WTC11 (cell line): ENCODE results near the gene TMEM86B. TPM values are rescaled to one million over a fixed set of nuclear protein-coding genes. Genes with fewer than 3 reads are reported as not detected.

Experiments used
- ATAC-seq: fragments of 200-7000 bp; cut with Tn5 transposase; 2 replicates; pipeline ENCODE4 v1.10.0; 2021; ENCODE audit warnings: mild to moderate bottlenecking, moderate library complexity
- CTCF ChIA-PET: fragments of 300-600 bp; sonication (Branson Sonifier 250); formaldehyde crosslinking; loops from one replicate; lab custom pipeline; 2021; ENCODE audit warnings: antibody characterized with exemption; lab: Charles Lee
- POLR2A ChIA-PET: fragments of 350-600 bp; sonication (Branson Sonifier 250); formaldehyde crosslinking; loops from one replicate; lab custom pipeline; 2021; ENCODE audit warnings: antibody characterized with exemption; lab: Charles Lee
- DNase-seq: peaks from one replicate; pipeline ENCODE4 v3.0.0; 2021; ENCODE audit warnings: low spot score
- H3K27ac Mint-ChIP-seq: 2 replicates; pipeline ENCODE4 v1.8.0; 2021; ENCODE audit warnings: mixed read lengths
- H3K27me3 Mint-ChIP-seq: 2 replicates; pipeline ENCODE4 v1.8.0; 2021; ENCODE audit warnings: low read depth, mild to moderate bottlenecking, moderate library complexity, mixed read lengths
- H3K36me3 Mint-ChIP-seq: 2 replicates; pipeline ENCODE4 v1.8.0; 2021; ENCODE audit warnings: mixed read lengths
- H3K4me1 Mint-ChIP-seq: 2 replicates; pipeline ENCODE4 v1.8.0; 2022; ENCODE audit warnings: mixed read lengths
- H3K4me3 Mint-ChIP-seq: 2 replicates; pipeline ENCODE4 v1.8.0; 2021; ENCODE audit warnings: mild to moderate bottlenecking, moderate library complexity, mixed read lengths
- H3K9me3 Mint-ChIP-seq: 2 replicates; pipeline ENCODE4 v1.8.0; 2021; ENCODE audit warnings: mixed read lengths
- CREB1 ChIP-seq: sonication (generic); formaldehyde crosslinking; IDR thresholded peaks from 2 replicates; pipeline ENCODE4 v1.8.0; 2023; ENCODE audit warnings: mild to moderate bottlenecking, missing genetic modification reagents
- CREM ChIP-seq: sonication (generic); formaldehyde crosslinking; IDR thresholded peaks from 2 replicates; pipeline ENCODE4 v1.8.1; 2022; ENCODE audit warnings: mild to moderate bottlenecking, missing genetic modification reagents, moderate library complexity
- EMX1 ChIP-seq: fragments of 250-450 bp; sonication (Bioruptor Pico); IDR thresholded peaks from 2 replicates; pipeline ENCODE4 v1.8.0; 2021; ENCODE audit warnings: mild to moderate bottlenecking
- FOXJ3 ChIP-seq: sonication (generic); formaldehyde crosslinking; IDR thresholded peaks from 2 replicates; pipeline ENCODE4 v1.9.0; 2021; ENCODE audit warnings: missing genetic modification reagents, mild to moderate bottlenecking, borderline replicate concordance
- FOXP1 ChIP-seq: sonication (generic); formaldehyde crosslinking; IDR thresholded peaks from 2 replicates; pipeline ENCODE4 v1.8.0; 2022; ENCODE audit warnings: missing genetic modification reagents, mild to moderate bottlenecking, moderate library complexity, borderline replicate concordance
- GRHL2 ChIP-seq: fragments of 250-450 bp; sonication (Bioruptor Pico); IDR thresholded peaks from 2 replicates; pipeline ENCODE4 v1.8.0; 2022; ENCODE audit warnings: mild to moderate bottlenecking, moderate library complexity; ENCODE audit not compliant: insufficient replicate concordance, severe bottlenecking
- IRF2 ChIP-seq: sonication (generic); formaldehyde crosslinking; IDR thresholded peaks from 2 replicates; pipeline ENCODE4 v1.8.0; 2022; ENCODE audit warnings: low read depth, missing genetic modification reagents, borderline replicate concordance
- MXD4 ChIP-seq: fragments of 250-450 bp; sonication (Bioruptor Pico); IDR thresholded peaks from 2 replicates; pipeline ENCODE4 v1.8.0; 2021; ENCODE audit warnings: mild to moderate bottlenecking, moderate library complexity, borderline replicate concordance
- NFE2L1 ChIP-seq: sonication (generic); formaldehyde crosslinking; IDR thresholded peaks from 2 replicates; pipeline ENCODE4 v1.8.1; 2023; ENCODE audit warnings: missing genetic modification reagents
- PRRX2 ChIP-seq: fragments of 250-450 bp; sonication (Bioruptor Pico); IDR thresholded peaks from 2 replicates; pipeline ENCODE4 v1.8.0; 2021; ENCODE audit warnings: mild to moderate bottlenecking
- TEAD4 ChIP-seq: sonication (generic); formaldehyde crosslinking; IDR thresholded peaks from 2 replicates; pipeline ENCODE4 v1.8.0; 2022; ENCODE audit warnings: mild to moderate bottlenecking, missing genetic modification reagents
- ZNF121 ChIP-seq: sonication (generic); formaldehyde crosslinking; IDR thresholded peaks from 2 replicates; pipeline ENCODE4 v1.8.0; 2023; ENCODE audit warnings: missing genetic modification reagents
- ZNF263 ChIP-seq: sonication (generic); formaldehyde crosslinking; IDR thresholded peaks from 2 replicates; pipeline ENCODE4 v1.8.1; 2022; ENCODE audit warnings: low read depth, mild to moderate bottlenecking, moderate library complexity, missing genetic modification reagents
- ZNF317 ChIP-seq: sonication (generic); formaldehyde crosslinking; IDR thresholded peaks from 2 replicates; pipeline ENCODE4 v1.8.1; 2023; ENCODE audit warnings: low read depth, mild to moderate bottlenecking, moderate library complexity, missing genetic modification reagents, borderline replicate concordance
- total RNA-seq: library from RNA; stranded (reverse); gene quantifications from 3 replicates; pipeline ENCODE4 v1.2.3, GENCODE V29; 2021
- TF ChIP-seq, protein P1 (sequence below): sonication (generic); formaldehyde crosslinking; IDR thresholded peaks from 2 replicates; pipeline ENCODE4 v1.8.0; 2023; ENCODE audit warnings: missing genetic modification reagents, mild to moderate bottlenecking, borderline replicate concordance
- TF ChIP-seq, protein P2 (sequence below): sonication (generic); formaldehyde crosslinking; IDR thresholded peaks from 2 replicates; pipeline ENCODE4 v1.8.0; 2022; ENCODE audit warnings: mild to moderate bottlenecking, missing genetic modification reagents
- TF ChIP-seq, protein P3 (sequence below): sonication (generic); formaldehyde crosslinking; conservative IDR thresholded peaks from 2 replicates; pipeline ENCODE4 v1.8.1; 2023; ENCODE audit warnings: mild to moderate bottlenecking, low read depth, missing genetic modification reagents, moderate library complexity
- TF ChIP-seq, protein P4 (sequence below): fragments of 250-450 bp; sonication (Bioruptor Pico); IDR thresholded peaks from 2 replicates; pipeline ENCODE4 v1.9.0; 2021; ENCODE audit warnings: mild to moderate bottlenecking
- TF ChIP-seq, protein P5 (sequence below): fragments of 250-450 bp; sonication (Bioruptor Pico); IDR thresholded peaks from 2 replicates; pipeline ENCODE4 v2.1.2; 2022; ENCODE audit warnings: mild to moderate bottlenecking, moderate library complexity
- TF ChIP-seq, protein P6 (sequence below): sonication (generic); formaldehyde crosslinking; IDR thresholded peaks from 2 replicates; pipeline ENCODE4 v1.8.1; 2023; ENCODE audit warnings: mild to moderate bottlenecking, missing genetic modification reagents, borderline replicate concordance

TMEM86B gene
- total RNA-seq, 1 experiment from 2014 or later: 4.2 TPM

DNA sequence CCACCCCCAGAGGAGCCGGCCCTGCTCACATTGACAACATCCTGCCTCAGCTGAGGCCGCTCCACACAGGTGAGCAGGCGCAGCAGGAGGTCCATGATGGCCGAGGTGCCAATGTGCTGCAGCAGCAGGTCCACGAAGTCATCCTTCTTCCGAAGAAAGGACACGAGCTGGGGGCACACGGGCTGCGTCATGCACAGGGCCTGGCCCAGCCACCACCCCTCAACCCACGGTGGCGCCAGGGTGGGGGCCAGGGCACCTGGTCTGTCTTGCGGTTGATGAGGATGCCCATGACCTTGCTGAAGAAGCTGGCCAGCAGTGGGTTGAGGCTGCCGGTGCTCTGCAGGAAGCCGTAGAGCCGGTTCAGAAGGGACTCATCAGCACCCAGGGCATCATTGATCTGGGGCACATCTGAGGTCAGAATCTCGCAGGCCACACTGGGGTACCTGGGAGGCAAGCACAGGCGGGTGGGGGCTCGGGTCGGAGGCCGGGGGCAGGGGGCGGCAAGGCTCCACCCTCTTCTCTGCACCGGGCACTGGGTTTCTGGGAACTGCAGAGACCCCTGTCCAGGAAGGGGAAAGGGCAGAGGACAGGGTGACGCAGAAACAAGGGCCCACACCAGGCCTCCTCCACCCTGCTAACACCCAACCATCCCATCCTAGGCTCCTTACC, 16.8 kb upstream of the TMEM86B start:
- Mint-ChIP-seq H3K27me3 (no peaks in the 10 kb centered on the region), H3K27ac (no peak overlapping the region), H3K9me3 (no peaks in the 10 kb centered on the region), H3K4me3 (no peak overlapping the region), H3K4me1 (no peaks in the 10 kb centered on the region), H3K36me3 (peaks cover 28% of the 10 kb centered on the region)
- ChIA-PET POLR2A (interaction anchor here (0.7 kb wide), 1 partner anchor 56 kb away, joined by 7 read pairs; no protein-coding TSS in a partner anchor), CTCF (no interaction called here)
- no peak for DNase-seq
- no peak for ATAC-seq
- no peak for TF ChIP-seq PRRX2
- TF ChIP-seq EMX1 (CRISPR knock-in tag): no peak
- no peak for TF ChIP-seq ZNF263 (CRISPR knock-in tag)
- no peak for TF ChIP-seq TEAD4
- TF ChIP-seq, protein P1, sequence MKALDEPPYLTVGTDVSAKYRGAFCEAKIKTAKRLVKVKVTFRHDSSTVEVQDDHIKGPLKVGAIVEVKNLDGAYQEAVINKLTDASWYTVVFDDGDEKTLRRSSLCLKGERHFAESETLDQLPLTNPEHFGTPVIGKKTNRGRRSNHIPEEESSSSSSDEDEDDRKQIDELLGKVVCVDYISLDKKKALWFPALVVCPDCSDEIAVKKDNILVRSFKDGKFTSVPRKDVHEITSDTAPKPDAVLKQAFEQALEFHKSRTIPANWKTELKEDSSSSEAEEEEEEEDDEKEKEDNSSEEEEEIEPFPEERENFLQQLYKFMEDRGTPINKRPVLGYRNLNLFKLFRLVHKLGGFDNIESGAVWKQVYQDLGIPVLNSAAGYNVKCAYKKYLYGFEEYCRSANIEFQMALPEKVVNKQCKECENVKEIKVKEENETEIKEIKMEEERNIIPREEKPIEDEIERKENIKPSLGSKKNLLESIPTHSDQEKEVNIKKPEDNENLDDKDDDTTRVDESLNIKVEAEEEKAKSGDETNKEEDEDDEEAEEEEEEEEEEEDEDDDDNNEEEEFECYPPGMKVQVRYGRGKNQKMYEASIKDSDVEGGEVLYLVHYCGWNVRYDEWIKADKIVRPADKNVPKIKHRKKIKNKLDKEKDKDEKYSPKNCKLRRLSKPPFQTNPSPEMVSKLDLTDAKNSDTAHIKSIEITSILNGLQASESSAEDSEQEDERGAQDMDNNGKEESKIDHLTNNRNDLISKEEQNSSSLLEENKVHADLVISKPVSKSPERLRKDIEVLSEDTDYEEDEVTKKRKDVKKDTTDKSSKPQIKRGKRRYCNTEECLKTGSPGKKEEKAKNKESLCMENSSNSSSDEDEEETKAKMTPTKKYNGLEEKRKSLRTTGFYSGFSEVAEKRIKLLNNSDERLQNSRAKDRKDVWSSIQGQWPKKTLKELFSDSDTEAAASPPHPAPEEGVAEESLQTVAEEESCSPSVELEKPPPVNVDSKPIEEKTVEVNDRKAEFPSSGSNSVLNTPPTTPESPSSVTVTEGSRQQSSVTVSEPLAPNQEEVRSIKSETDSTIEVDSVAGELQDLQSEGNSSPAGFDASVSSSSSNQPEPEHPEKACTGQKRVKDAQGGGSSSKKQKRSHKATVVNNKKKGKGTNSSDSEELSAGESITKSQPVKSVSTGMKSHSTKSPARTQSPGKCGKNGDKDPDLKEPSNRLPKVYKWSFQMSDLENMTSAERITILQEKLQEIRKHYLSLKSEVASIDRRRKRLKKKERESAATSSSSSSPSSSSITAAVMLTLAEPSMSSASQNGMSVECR (CRISPR knock-in tag): no peak
- TF ChIP-seq, protein P2, sequence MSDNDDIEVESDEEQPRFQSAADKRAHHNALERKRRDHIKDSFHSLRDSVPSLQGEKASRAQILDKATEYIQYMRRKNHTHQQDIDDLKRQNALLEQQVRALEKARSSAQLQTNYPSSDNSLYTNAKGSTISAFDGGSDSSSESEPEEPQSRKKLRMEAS (CRISPR knock-in tag): no peak
- TF ChIP-seq ZNF317 (CRISPR knock-in tag): no peak
- TF ChIP-seq MXD4 (CRISPR knock-in tag): no peak
- TF ChIP-seq CREB1: no peak
- TF ChIP-seq FOXP1 (CRISPR knock-in tag): no peak
- TF ChIP-seq ZNF121: no peak
- TF ChIP-seq, protein P3, sequence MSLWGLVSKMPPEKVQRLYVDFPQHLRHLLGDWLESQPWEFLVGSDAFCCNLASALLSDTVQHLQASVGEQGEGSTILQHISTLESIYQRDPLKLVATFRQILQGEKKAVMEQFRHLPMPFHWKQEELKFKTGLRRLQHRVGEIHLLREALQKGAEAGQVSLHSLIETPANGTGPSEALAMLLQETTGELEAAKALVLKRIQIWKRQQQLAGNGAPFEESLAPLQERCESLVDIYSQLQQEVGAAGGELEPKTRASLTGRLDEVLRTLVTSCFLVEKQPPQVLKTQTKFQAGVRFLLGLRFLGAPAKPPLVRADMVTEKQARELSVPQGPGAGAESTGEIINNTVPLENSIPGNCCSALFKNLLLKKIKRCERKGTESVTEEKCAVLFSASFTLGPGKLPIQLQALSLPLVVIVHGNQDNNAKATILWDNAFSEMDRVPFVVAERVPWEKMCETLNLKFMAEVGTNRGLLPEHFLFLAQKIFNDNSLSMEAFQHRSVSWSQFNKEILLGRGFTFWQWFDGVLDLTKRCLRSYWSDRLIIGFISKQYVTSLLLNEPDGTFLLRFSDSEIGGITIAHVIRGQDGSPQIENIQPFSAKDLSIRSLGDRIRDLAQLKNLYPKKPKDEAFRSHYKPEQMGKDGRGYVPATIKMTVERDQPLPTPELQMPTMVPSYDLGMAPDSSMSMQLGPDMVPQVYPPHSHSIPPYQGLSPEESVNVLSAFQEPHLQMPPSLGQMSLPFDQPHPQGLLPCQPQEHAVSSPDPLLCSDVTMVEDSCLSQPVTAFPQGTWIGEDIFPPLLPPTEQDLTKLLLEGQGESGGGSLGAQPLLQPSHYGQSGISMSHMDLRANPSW (CRISPR knock-in tag): no peak
- TF ChIP-seq GRHL2: no peak
- TF ChIP-seq CREM (CRISPR knock-in tag): no peak
- TF ChIP-seq FOXJ3: no peak
- TF ChIP-seq, protein P4, sequence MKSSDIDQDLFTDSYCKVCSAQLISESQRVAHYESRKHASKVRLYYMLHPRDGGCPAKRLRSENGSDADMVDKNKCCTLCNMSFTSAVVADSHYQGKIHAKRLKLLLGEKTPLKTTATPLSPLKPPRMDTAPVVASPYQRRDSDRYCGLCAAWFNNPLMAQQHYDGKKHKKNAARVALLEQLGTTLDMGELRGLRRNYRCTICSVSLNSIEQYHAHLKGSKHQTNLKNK (CRISPR knock-in tag): no peak
- TF ChIP-seq, protein P5, sequence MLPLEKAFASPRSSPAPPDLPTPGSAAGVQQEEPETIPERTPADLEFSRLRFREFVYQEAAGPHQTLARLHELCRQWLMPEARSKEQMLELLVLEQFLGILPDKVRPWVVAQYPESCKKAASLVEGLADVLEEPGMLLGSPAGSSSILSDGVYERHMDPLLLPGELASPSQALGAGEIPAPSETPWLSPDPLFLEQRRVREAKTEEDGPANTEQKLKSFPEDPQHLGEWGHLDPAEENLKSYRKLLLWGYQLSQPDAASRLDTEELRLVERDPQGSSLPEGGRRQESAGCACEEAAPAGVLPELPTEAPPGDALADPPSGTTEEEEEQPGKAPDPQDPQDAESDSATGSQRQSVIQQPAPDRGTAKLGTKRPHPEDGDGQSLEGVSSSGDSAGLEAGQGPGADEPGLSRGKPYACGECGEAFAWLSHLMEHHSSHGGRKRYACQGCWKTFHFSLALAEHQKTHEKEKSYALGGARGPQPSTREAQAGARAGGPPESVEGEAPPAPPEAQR: no peak
- TF ChIP-seq IRF2 (CRISPR knock-in tag): no peak
- TF ChIP-seq, protein P6, sequence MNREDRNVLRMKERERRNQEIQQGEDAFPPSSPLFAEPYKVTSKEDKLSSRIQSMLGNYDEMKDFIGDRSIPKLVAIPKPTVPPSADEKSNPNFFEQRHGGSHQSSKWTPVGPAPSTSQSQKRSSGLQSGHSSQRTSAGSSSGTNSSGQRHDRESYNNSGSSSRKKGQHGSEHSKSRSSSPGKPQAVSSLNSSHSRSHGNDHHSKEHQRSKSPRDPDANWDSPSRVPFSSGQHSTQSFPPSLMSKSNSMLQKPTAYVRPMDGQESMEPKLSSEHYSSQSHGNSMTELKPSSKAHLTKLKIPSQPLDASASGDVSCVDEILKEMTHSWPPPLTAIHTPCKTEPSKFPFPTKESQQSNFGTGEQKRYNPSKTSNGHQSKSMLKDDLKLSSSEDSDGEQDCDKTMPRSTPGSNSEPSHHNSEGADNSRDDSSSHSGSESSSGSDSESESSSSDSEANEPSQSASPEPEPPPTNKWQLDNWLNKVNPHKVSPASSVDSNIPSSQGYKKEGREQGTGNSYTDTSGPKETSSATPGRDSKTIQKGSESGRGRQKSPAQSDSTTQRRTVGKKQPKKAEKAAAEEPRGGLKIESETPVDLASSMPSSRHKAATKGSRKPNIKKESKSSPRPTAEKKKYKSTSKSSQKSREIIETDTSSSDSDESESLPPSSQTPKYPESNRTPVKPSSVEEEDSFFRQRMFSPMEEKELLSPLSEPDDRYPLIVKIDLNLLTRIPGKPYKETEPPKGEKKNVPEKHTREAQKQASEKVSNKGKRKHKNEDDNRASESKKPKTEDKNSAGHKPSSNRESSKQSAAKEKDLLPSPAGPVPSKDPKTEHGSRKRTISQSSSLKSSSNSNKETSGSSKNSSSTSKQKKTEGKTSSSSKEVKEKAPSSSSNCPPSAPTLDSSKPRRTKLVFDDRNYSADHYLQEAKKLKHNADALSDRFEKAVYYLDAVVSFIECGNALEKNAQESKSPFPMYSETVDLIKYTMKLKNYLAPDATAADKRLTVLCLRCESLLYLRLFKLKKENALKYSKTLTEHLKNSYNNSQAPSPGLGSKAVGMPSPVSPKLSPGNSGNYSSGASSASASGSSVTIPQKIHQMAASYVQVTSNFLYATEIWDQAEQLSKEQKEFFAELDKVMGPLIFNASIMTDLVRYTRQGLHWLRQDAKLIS (CRISPR knock-in tag): no peak
- TF ChIP-seq NFE2L1 (CRISPR knock-in tag): no peak
